NB4 (cell line): ENCODE results near the gene DNAL1.
"Not testable (repeated sequence)": the region's sequence is repeated elsewhere in the genome, so short reads cannot be mapped to it uniquely, and the experiment has no call there.

Source experiments
- DNase-seq: peaks from one replicate; pipeline ENCODE4 v3.0.0; 2010; ENCODE audit warnings: low read depth
- H3K4me3 ChIP-seq: one replicate; pipeline ENCODE4 v1.5.1; 2011; ENCODE audit warnings: mild to moderate bottlenecking, low read depth, low read length, moderate library complexity
- CTCF ChIP-seq: IDR thresholded peaks from one replicate; pipeline ENCODE4 v1.5.1; 2012; ENCODE audit warnings: low read depth, low read length
- MAX ChIP-seq: IDR thresholded peaks from 2 replicates; pipeline ENCODE4 v1.6.1; 2011; ENCODE audit warnings: low read depth, low read length
- MYC ChIP-seq: IDR thresholded peaks from 2 replicates; pipeline ENCODE4 v1.6.1; 2011; ENCODE audit warnings: low read depth, low read length
- POLR2A ChIP-seq: IDR thresholded peaks from 2 replicates; pipeline ENCODE4 v1.6.1; 2011; ENCODE audit warnings: mild to moderate bottlenecking; ENCODE audit not compliant: insufficient read length; ENCODE audit errors: extremely low read depth

Gene DNAL1

GRCh38 chr14:73633116-73634010 lies 11.4 kb upstream of the DNAL1 start:
- TF ChIP-seq POLR2A (no peak), CTCF (peak; percentile 64), MAX (no peak), MYC (no peak)
- no peak overlapping the region for H3K4me3 ChIP-seq
- peak; percentile 60 for DNase-seq

- H3K4me3 ChIP-seq, result no peak overlapping the region
- no peak for TF ChIP-seq MYC
- no peak for TF ChIP-seq CTCF
- DNase-seq, result no peak
These were observed 10.6 kb upstream of the DNAL1 start for GRCh38 chr14:73634011-73634833.

- not testable (repeated sequence) for DNase-seq, H3K4me3 ChIP-seq
These were observed 8.4 kb upstream of the DNAL1 start for GRCh38 chr14:73636355-73636754.

- DNase-seq, result no peak
- H3K4me3 ChIP-seq, result no peak overlapping the region
- TF ChIP-seq MAX (no peak), POLR2A (no peak), MYC (no peak), CTCF (no peak)
These were observed 7.0 kb upstream of the DNAL1 start for GRCh38 chr14:73637830-73638229.

- H3K4me3 ChIP-seq, result no peak overlapping the region
- TF ChIP-seq CTCF (no peak), MAX (no peak), MYC (no peak), POLR2A (no peak)
- no peak for DNase-seq
These were observed 3.9 kb upstream of the DNAL1 start for GRCh38 chr14:73640796-73641365.

- no peak for DNase-seq
- H3K4me3 ChIP-seq, result peak overlapping the region; percentile 89
- no peak for TF ChIP-seq CTCF
- no peak for TF ChIP-seq POLR2A
- no peak for TF ChIP-seq MYC
- TF ChIP-seq MAX, result no peak
These were observed 443 bp downstream of the DNAL1 start for GRCh38 chr14:73645248-73645610.
